ENCODE measurements around the gene BASP1. TPM values are rescaled to one million over a fixed set of nuclear protein-coding genes. Genes with fewer than 3 reads are reported as not detected.

Gene BASP1
- total and polyA plus RNA-seq, 2 experiments from 2014 or later, result 87.5 to 114 TPM

GRCh38 chr5:17267106-17267505 lies 49.7 kb downstream of the BASP1 start (continued):
- TF ChIP-seq ZNF462 (CRISPR knock-in tag; IDR thresholded peaks at IDR 0.05), result no peak

- H3K9me3 Mint-ChIP-seq, result no peaks in the 10 kb centered on the region
- H3K79me2 ChIP-seq (replicated peaks; ENCODE audit: insufficient read depth), result peaks cover 96% of the 10 kb centered on the region
- H3K4me3 ChIP-seq, result no peak overlapping the region
- DNase-seq (ENCODE audit: low spot score) (no peak), ATAC-seq (no peak)
- no peak overlapping the region for H3K4me3 Mint-ChIP-seq
- H3K36me3 Mint-ChIP-seq (ENCODE audit: low read depth), result peaks cover 8% of the 10 kb centered on the region; the same call in 2 of the 3 replicates
- H2AFZ ChIP-seq, result no peak overlapping the region
- no peaks in the 10 kb centered on the region for H3K9me2 ChIP-seq (ENCODE audit: insufficient read depth)
- no peaks in the 10 kb centered on the region for H3F3A ChIP-seq (replicated peaks; ENCODE audit: low read depth)
- no peaks in the 10 kb centered on the region for H3K36me3 ChIP-seq (ENCODE audit: insufficient read depth)
- no peaks in the 10 kb centered on the region for H3K27me3 Mint-ChIP-seq (ENCODE audit: insufficient read depth, low read depth, poor library complexity)
- H3K4me1 ChIP-seq (ENCODE audit: insufficient read depth), result no peaks in the 10 kb centered on the region
- no peak overlapping the region for H3K4me2 ChIP-seq
- peaks cover 24% of the 10 kb centered on the region; the same call in 2 of the 3 replicates for H3K4me1 Mint-ChIP-seq
- H3K27ac Mint-ChIP-seq, result 0 out of 2 replicates have a peak overlapping the region, but pooled peaks have one; percentile 6
- no peak overlapping the region for H3K27ac ChIP-seq (ENCODE audit: low read depth)
- H4K20me1 ChIP-seq (replicated peaks; ENCODE audit: insufficient read depth), result peaks cover 10% of the 10 kb centered on the region; the same call in 1 of the 2 replicates
- TF ChIP-seq JUNB (IDR thresholded peaks at IDR 0.05; ENCODE audit: unreplicated experiment), result no peak
- TF ChIP-seq CTCF (conservative IDR thresholded peaks at IDR 0.05; ENCODE audit: low read depth in 2 of 2), result no peak
- no peak for TF ChIP-seq ZNF331 (CRISPR knock-in tag; IDR thresholded peaks at IDR 0.05; ENCODE audit: low read depth)
- no peaks in the 10 kb centered on the region for H3K27me3 ChIP-seq (ENCODE audit: insufficient read depth)
These were observed 51.8 kb downstream of the BASP1 start for GRCh38 chr5:17269201-17269600.

All from GM23338 (cell line).